T-helper 17 cell (primary cell): ENCODE data around the gene PSEN1. TPM values are rescaled to one million over a fixed set of nuclear protein-coding genes. Genes with fewer than 3 reads are reported as not detected.

Experiments
- ATAC-seq: fragments of 150-1000 bp; cut with Tn5 transposase; 2 replicates; pipeline ENCODE4 v1.10.0; 2021; ENCODE audit warnings: mild to moderate bottlenecking, moderate library complexity
- DNase-seq, 3 donors: peaks; one replicate each; pipeline versions ENCODE4 v3.0.0 to v3.0.0-alpha.2; 2020 to 2021
- H3K9me3 ChIP-seq: one replicate; pipeline ENCODE4 v1.7.0; 2013; ENCODE audit warnings: low read length, mild to moderate bottlenecking; ENCODE audit not compliant: control insufficient read depth, poor library complexity, severe bottlenecking
- H3K27ac Mint-ChIP-seq: one replicate; pipeline ENCODE4 v1.8.0; 2022; ENCODE audit warnings: mild to moderate bottlenecking, moderate library complexity, mixed read lengths
- H3K27me3 Mint-ChIP-seq: one replicate; pipeline ENCODE4 v1.8.0; 2022; ENCODE audit warnings: mixed read lengths
- H3K36me3 Mint-ChIP-seq: one replicate; pipeline ENCODE4 v1.8.0; 2022; ENCODE audit warnings: low read depth, mixed read lengths
- H3K4me1 Mint-ChIP-seq: one replicate; pipeline ENCODE4 v1.8.0; 2022; ENCODE audit warnings: mild to moderate bottlenecking, mixed read lengths
- H3K4me3 Mint-ChIP-seq: one replicate; pipeline ENCODE4 v1.8.0; 2022; ENCODE audit warnings: mild to moderate bottlenecking, moderate library complexity, mixed read lengths
- total RNA-seq, 4 donors: library from RNA in 2 of 4; stranded (reverse) in 2 of 4; gene quantifications; one replicate each; pipeline ENCODE4 v1.2.3 and lab custom pipeline; 2022 to 2026

PSEN1 gene
- total RNA-seq, 2 donors from 2014 or later, result 31.6 to 32.1 TPM

- H3K9me3 ChIP-seq, result no peaks in the 10 kb centered on the region
- peaks cover 13% of the 10 kb centered on the region for H3K36me3 Mint-ChIP-seq
- peaks cover 88% of the 10 kb centered on the region for H3K27me3 Mint-ChIP-seq
- DNase-seq (no peak), ATAC-seq (no peak)
- peaks cover 25% of the 10 kb centered on the region for H3K4me1 Mint-ChIP-seq
- H3K27ac Mint-ChIP-seq, result no peak overlapping the region
- no peak overlapping the region for H3K4me3 Mint-ChIP-seq
Observed at GRCh38 chr14:73239393-73240241, 103.3 kb downstream of the PSEN1 start.

- peaks cover 13% of the 10 kb centered on the region for H3K36me3 Mint-ChIP-seq
- peaks cover 25% of the 10 kb centered on the region for H3K4me1 Mint-ChIP-seq
- DNase-seq (no peak), ATAC-seq (no peak)
- no peak overlapping the region for H3K4me3 Mint-ChIP-seq
- no peaks in the 10 kb centered on the region for H3K9me3 ChIP-seq
- peaks cover 80% of the 10 kb centered on the region for H3K27me3 Mint-ChIP-seq
- H3K27ac Mint-ChIP-seq, result no peak overlapping the region
Observed at GRCh38 chr14:73240816-73241480, 104.6 kb downstream of the PSEN1 start.

DNA sequence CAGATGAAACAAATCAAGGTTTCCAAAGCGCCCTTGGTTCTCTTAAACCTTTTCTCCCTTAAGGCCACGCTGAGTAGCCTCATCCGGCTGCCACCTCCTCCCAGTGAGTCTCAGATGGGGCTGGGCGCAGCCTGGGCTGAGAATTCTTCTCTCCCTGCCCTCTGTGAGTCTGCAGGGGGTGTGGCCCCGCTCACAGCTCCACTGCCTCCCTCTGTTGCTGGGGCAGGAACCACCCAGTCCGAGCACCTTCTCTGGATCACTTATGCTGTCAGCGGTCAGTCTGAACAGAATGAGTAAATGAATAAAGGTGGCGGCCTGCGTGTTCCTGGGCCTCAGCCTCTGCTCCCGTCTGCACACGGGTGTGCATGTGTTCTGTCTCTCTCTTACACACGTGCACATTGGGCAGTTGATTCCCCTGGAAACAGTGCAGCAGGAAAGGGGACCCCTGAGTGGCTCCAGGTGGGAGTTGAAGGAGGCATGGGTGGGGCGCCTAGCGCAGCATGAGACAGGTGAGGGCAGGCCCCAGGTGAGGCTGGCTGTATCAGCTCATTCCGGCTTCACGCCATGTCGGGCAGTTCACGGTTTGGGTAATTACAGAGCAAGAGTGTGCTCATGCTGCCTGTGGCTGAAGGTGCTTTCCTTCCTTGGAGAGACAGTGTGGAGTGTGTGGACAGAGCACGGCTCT is 105.3 kb downstream of the PSEN1 start:
- Mint-ChIP-seq H3K27ac (no peak overlapping the region), H3K4me3 (no peak overlapping the region), H3K36me3 (peaks cover 10% of the 10 kb centered on the region), H3K4me1 (peaks cover 25% of the 10 kb centered on the region), H3K27me3 (peaks cover 77% of the 10 kb centered on the region)
- H3K9me3 ChIP-seq, result no peaks in the 10 kb centered on the region
- DNase-seq (no peak), ATAC-seq (no peak)

DNA sequence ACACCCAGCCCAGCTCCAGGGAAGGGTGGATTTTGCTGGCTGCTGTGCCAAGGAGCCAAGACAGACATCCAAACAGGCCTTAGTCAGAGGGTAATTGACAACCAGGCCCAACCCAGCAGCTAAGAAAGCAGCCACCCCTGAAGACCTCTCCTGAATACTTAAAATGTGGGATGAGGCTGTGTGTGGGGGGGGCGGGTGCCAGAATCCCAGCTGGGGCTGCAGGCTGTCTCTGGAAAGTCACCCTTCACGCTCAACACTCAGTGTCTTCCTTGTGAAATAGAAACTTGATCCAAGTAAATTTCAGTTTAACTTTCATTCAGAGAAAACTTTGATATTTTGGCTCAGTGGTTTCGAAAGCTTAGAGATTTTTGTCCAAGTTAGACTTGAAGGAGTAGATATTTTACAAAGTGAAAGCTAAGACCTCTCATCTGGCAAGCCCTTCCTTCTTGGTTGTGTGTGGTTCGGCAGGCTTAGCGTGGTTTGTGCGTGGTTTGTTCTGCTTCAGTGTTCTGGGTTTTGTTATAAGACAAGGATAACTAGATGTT is 106.1 kb downstream of the PSEN1 start:
- peak overlapping the region; percentile 52 for H3K4me3 Mint-ChIP-seq
- no peak overlapping the region for H3K27ac Mint-ChIP-seq
- DNase-seq (no peak), ATAC-seq (no peak)
- peaks cover 4% of the 10 kb centered on the region for H3K36me3 Mint-ChIP-seq
- H3K4me1 Mint-ChIP-seq, result peaks cover 26% of the 10 kb centered on the region
- peaks cover 74% of the 10 kb centered on the region for H3K27me3 Mint-ChIP-seq
- no peaks in the 10 kb centered on the region for H3K9me3 ChIP-seq

DNA sequence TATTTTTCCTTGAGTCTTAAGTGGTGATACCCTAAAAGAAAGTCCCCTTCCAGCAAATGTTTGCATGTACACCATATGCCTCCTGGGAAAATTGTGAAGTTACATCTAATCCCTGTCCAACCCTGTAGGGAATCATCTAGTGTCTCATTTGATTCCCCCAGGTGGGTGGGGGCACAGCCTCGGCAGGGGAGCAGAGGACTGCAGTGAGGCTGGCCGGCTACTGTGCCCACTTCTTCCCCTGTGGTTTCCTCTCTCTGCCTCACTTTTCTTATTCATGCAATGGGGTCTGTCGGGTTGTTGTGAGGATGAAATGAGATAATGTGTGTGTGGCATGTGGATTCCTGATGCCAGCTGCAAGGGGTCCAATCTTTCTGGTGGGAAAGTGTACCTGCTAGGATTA is 107.0 kb downstream of the PSEN1 start:
- Mint-ChIP-seq H3K4me3 (no peak overlapping the region), H3K4me1 (peaks cover 27% of the 10 kb centered on the region), H3K36me3 (peaks cover 4% of the 10 kb centered on the region), H3K27me3 (peaks cover 72% of the 10 kb centered on the region), H3K27ac (no peak overlapping the region)
- no peaks in the 10 kb centered on the region for H3K9me3 ChIP-seq
- no peak for ATAC-seq
- DNase-seq, result no peak

DNA sequence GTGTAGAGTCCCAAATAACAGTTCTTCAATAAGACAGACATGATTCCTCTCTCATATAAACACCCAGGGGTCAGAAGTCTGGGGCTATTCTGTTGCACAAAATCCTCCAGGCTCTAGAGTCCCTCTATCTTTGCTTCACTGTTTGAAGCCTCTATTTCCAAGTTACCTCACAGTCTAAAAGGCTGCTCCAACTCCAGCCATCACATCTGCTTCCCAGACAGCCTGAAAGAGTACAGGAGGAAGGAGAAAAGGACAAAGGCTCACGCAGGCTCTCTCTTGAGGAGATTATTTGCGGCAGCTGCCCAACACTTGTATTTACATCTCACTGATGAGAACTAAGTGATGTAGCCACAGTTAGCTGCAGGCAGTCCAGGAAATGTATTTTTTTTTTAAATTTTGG is 107.4 kb downstream of the PSEN1 start:
- Mint-ChIP-seq H3K36me3 (peaks cover 4% of the 10 kb centered on the region), H3K4me3 (no peak overlapping the region), H3K27me3 (peaks cover 68% of the 10 kb centered on the region), H3K4me1 (peaks cover 25% of the 10 kb centered on the region), H3K27ac (no peak overlapping the region)
- DNase-seq (no peak), ATAC-seq (no peak)
- H3K9me3 ChIP-seq, result no peaks in the 10 kb centered on the region

DNA sequence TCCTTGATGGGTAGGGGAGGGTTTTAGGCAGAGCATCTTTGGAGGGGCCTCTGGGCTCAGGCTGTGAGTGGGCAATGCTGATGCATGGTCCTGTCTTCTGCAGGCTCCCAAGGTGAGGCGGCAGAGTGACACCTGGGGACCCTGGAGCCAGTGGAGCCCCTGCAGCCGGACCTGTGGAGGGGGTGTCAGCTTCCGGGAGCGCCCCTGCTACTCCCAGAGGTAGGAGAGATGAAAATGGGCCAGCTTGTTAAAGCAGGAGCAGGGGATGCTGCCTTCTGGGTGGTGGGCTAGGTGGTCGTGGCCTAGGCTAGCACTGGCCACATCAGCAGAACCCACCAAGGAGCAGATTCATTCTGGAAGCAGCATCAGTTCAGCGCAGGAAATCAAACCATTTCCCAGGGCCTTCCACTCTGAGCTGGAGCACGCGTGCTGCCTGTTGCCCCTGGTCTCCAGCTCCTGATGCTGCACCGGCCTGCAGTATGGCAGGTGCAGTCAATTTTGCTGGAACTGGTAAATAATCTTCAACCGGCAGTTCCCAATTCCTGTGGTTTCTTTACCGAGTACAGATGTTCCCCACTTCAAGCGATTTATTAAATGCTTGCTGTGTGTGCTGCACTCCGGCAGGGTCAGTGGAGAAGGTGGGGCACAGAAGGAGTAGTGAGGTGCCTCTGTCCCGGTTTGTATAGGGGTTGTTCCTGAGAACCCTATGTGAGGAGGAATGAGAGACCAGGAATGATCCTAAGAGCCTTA is 108.4 kb downstream of the PSEN1 start:
- DNase-seq, result no peak
- Mint-ChIP-seq H3K27me3 (peaks cover 59% of the 10 kb centered on the region), H3K4me1 (peaks cover 24% of the 10 kb centered on the region), H3K4me3 (peak overlapping the region; percentile 45), H3K36me3 (peaks cover 4% of the 10 kb centered on the region), H3K27ac (no peak overlapping the region)
- H3K9me3 ChIP-seq, result no peaks in the 10 kb centered on the region
- ATAC-seq, result no peak

DNA sequence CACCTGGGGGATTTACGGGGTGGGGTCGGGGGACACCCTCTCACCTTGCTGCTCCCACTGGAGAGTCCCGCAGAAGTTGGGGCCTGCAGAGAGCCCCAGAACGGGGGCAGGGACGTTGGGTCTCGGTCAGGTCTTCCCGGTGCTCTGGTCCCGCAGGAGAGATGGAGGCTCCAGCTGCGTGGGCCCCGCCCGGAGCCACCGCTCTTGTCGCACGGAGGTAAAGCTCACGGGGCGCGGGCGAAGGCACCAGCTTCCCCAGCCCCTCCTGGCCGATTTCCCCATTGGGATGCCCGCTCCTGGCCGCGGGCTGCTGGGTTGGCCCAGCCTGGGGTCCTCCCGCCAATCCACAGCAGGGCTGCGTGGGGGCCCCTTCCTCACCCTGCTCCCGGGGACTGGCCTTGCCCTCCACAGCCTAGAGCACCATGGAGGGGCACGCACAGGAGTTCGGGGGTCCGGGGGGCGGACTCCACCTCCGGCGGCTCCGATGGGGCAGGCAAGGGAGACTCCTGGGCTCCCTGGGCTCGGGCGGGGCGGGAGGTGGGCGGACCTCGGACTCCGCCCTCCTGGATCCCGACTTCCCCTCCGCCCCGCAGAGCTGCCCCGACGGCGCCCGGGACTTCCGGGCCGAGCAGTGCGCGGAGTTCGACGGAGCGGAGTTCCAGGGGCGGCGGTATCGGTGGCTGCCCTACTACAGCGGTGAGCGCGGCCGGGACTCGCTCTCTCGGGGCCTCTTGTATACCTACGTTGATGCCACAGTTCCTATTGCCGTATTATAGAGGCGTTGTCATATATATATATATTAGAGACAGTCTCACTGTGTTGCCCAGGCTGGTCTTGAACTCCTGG is 109.4 kb downstream of the PSEN1 start:
- H3K9me3 ChIP-seq, result no peaks in the 10 kb centered on the region
- no peak overlapping the region for H3K27ac Mint-ChIP-seq
- peaks cover 4% of the 10 kb centered on the region for H3K36me3 Mint-ChIP-seq
- H3K4me1 Mint-ChIP-seq, result peaks cover 24% of the 10 kb centered on the region
- H3K4me3 Mint-ChIP-seq, result peak overlapping the region; percentile 78
- ATAC-seq (peak; percentile 83), DNase-seq (peak in 1 of 3 donors; percentile 18)
- peaks cover 50% of the 10 kb centered on the region for H3K27me3 Mint-ChIP-seq

- Mint-ChIP-seq H3K27me3 (peaks cover 42% of the 10 kb centered on the region), H3K27ac (no peak overlapping the region), H3K4me1 (peaks cover 24% of the 10 kb centered on the region), H3K4me3 (peak overlapping the region; percentile 78), H3K36me3 (peaks cover 3% of the 10 kb centered on the region)
- peak in 1 of 3 donors; percentile 2 for DNase-seq
- no peak for ATAC-seq
- H3K9me3 ChIP-seq, result no peaks in the 10 kb centered on the region
Observed at GRCh38 chr14:73246387-73247150, 110.3 kb downstream of the PSEN1 start.

- peaks cover 25% of the 10 kb centered on the region for H3K27me3 Mint-ChIP-seq
- no peak overlapping the region for H3K4me3 Mint-ChIP-seq
- ATAC-seq, result no peak
- peak overlapping the region; percentile 19 for H3K27ac Mint-ChIP-seq
- no peaks in the 10 kb centered on the region for H3K36me3 Mint-ChIP-seq
- DNase-seq, result no peak
- H3K9me3 ChIP-seq, result no peaks in the 10 kb centered on the region
- peaks cover 18% of the 10 kb centered on the region for H3K4me1 Mint-ChIP-seq
Observed at GRCh38 chr14:73248108-73248868, 112.0 kb downstream of the PSEN1 start.

GRCh38 chr14:73249108-73249507 is 112.8 kb downstream of the PSEN1 start:
- DNase-seq (no peak), ATAC-seq (no peak)
- Mint-ChIP-seq H3K27me3 (peaks cover 17% of the 10 kb centered on the region), H3K4me1 (peaks cover 15% of the 10 kb centered on the region), H3K27ac (no peak overlapping the region), H3K4me3 (no peak overlapping the region), H3K36me3 (no peaks in the 10 kb centered on the region)
- H3K9me3 ChIP-seq, result no peaks in the 10 kb centered on the region
